WTC11 (cell line): Measurements from ENCODE around the gene AHRR. TPM values are rescaled to one million over a fixed set of nuclear protein-coding genes. Genes with fewer than 3 reads are reported as not detected.

Experiments
- ATAC-seq: fragments of 200-7000 bp; cut with Tn5 transposase; 2 replicates; pipeline ENCODE4 v1.10.0; 2021; ENCODE audit warnings: mild to moderate bottlenecking, moderate library complexity
- CTCF ChIA-PET: fragments of 300-600 bp; sonication (Branson Sonifier 250); formaldehyde crosslinking; loops from one replicate; lab custom pipeline; 2021; ENCODE audit warnings: antibody characterized with exemption; lab: Charles Lee
- POLR2A ChIA-PET: fragments of 350-600 bp; sonication (Branson Sonifier 250); formaldehyde crosslinking; loops from one replicate; lab custom pipeline; 2021; ENCODE audit warnings: antibody characterized with exemption; lab: Charles Lee
- DNase-seq: peaks from one replicate; pipeline ENCODE4 v3.0.0; 2021; ENCODE audit warnings: low spot score
- H3K27ac Mint-ChIP-seq: 2 replicates; pipeline ENCODE4 v1.8.0; 2021; ENCODE audit warnings: mixed read lengths
- H3K27me3 Mint-ChIP-seq: 2 replicates; pipeline ENCODE4 v1.8.0; 2021; ENCODE audit warnings: low read depth, mild to moderate bottlenecking, moderate library complexity, mixed read lengths
- H3K36me3 Mint-ChIP-seq: 2 replicates; pipeline ENCODE4 v1.8.0; 2021; ENCODE audit warnings: mixed read lengths
- H3K4me1 Mint-ChIP-seq: 2 replicates; pipeline ENCODE4 v1.8.0; 2022; ENCODE audit warnings: mixed read lengths
- H3K4me3 Mint-ChIP-seq: 2 replicates; pipeline ENCODE4 v1.8.0; 2021; ENCODE audit warnings: mild to moderate bottlenecking, moderate library complexity, mixed read lengths
- H3K9me3 Mint-ChIP-seq: 2 replicates; pipeline ENCODE4 v1.8.0; 2021; ENCODE audit warnings: mixed read lengths
- CREB1 ChIP-seq: sonication (generic); formaldehyde crosslinking; IDR thresholded peaks from 2 replicates; pipeline ENCODE4 v1.8.0; 2023; ENCODE audit warnings: mild to moderate bottlenecking, missing genetic modification reagents
- FOXJ3 ChIP-seq: sonication (generic); formaldehyde crosslinking; IDR thresholded peaks from 2 replicates; pipeline ENCODE4 v1.9.0; 2021; ENCODE audit warnings: missing genetic modification reagents, mild to moderate bottlenecking, borderline replicate concordance
- FOXP1 ChIP-seq: sonication (generic); formaldehyde crosslinking; IDR thresholded peaks from 2 replicates; pipeline ENCODE4 v1.8.0; 2022; ENCODE audit warnings: missing genetic modification reagents, mild to moderate bottlenecking, moderate library complexity, borderline replicate concordance
- GTF2I ChIP-seq: fragments of 250-450 bp; sonication (Bioruptor Pico); conservative IDR thresholded peaks from 2 replicates; pipeline ENCODE4 v1.4.0; 2021; ENCODE audit warnings: mild to moderate bottlenecking
- JUN ChIP-seq: sonication (generic); formaldehyde crosslinking; IDR thresholded peaks from 2 replicates; pipeline ENCODE4 v1.8.0; 2023; ENCODE audit warnings: mild to moderate bottlenecking, missing genetic modification reagents
- NR1H2 ChIP-seq: sonication (generic); formaldehyde crosslinking; IDR thresholded peaks from 2 replicates; pipeline ENCODE4 v1.9.0; 2021; ENCODE audit warnings: mild to moderate bottlenecking, moderate library complexity, missing genetic modification reagents
- TCF7 ChIP-seq: sonication (generic); formaldehyde crosslinking; IDR thresholded peaks from 2 replicates; pipeline ENCODE4 v1.8.0; 2022; ENCODE audit warnings: mild to moderate bottlenecking, low read depth, missing genetic modification reagents, moderate library complexity
- TEAD1 ChIP-seq: sonication (generic); formaldehyde crosslinking; IDR thresholded peaks from 2 replicates; pipeline ENCODE4 v1.8.0; 2022; ENCODE audit warnings: mild to moderate bottlenecking, missing genetic modification reagents
- ZNF219 ChIP-seq: sonication (generic); formaldehyde crosslinking; IDR thresholded peaks from 2 replicates; pipeline ENCODE4 v1.8.0; 2023; ENCODE audit warnings: missing genetic modification reagents, mild to moderate bottlenecking, borderline replicate concordance
- ZNF281 ChIP-seq: sonication (generic); formaldehyde crosslinking; IDR thresholded peaks from 2 replicates; pipeline ENCODE4 v1.8.0; 2023; ENCODE audit warnings: mild to moderate bottlenecking, missing genetic modification reagents
- ZNF416 ChIP-seq: fragments of 250-450 bp; sonication (Bioruptor Pico); IDR thresholded peaks from 2 replicates; pipeline ENCODE4 v1.9.0; 2021; ENCODE audit warnings: mild to moderate bottlenecking, inconsistent platforms
- ZNF425 ChIP-seq: fragments of 250-450 bp; sonication (Bioruptor Pico); conservative IDR thresholded peaks from 2 replicates; pipeline ENCODE4 v1.9.0; 2021; ENCODE audit warnings: mild to moderate bottlenecking
- ZSCAN18 ChIP-seq: fragments of 250-450 bp; sonication (Bioruptor Pico); IDR thresholded peaks from 2 replicates; pipeline ENCODE4 v2.1.2; 2022; ENCODE audit warnings: mild to moderate bottlenecking, moderate library complexity
- total RNA-seq: library from RNA; stranded (reverse); gene quantifications from 3 replicates; pipeline ENCODE4 v1.2.3, GENCODE V29; 2021
- TF ChIP-seq, protein P1 (sequence below): sonication (generic); formaldehyde crosslinking; IDR thresholded peaks from 2 replicates; pipeline ENCODE4 v1.8.1; 2023; ENCODE audit warnings: mild to moderate bottlenecking, missing genetic modification reagents, borderline replicate concordance
- TF ChIP-seq, protein P2 (sequence below): sonication (generic); formaldehyde crosslinking; IDR thresholded peaks from 2 replicates; pipeline ENCODE4 v1.8.0; 2022; ENCODE audit warnings: mild to moderate bottlenecking, missing genetic modification reagents
- TF ChIP-seq, protein P3 (sequence below): sonication (generic); formaldehyde crosslinking; IDR thresholded peaks from 2 replicates; pipeline ENCODE4 v1.8.1; 2023; ENCODE audit warnings: mild to moderate bottlenecking, missing genetic modification reagents
- TF ChIP-seq, protein P4 (sequence below): fragments of 250-450 bp; sonication (Bioruptor Pico); IDR thresholded peaks from 2 replicates; pipeline ENCODE4 v1.9.0; 2021; ENCODE audit warnings: mild to moderate bottlenecking

Gene AHRR
- total RNA-seq, 1 experiment from 2014 or later, result 4.5 TPM

- H3K27ac Mint-ChIP-seq, result peak overlapping the region; percentile 26; the same call in 1 of the 2 replicates
- ChIA-PET CTCF (interaction anchor here (0.9 to 3.9 kb wide), 6 partner anchors 15 to 83 kb away, joined by 3 to 15 read pairs (median 6); no protein-coding TSS in a partner anchor), POLR2A (interaction anchor here (0.8 kb wide), 1 partner anchor 182 kb away, joined by 3 read pairs; the partner anchor contains the start of genes CCDC127 and SDHA)
- H3K4me3 Mint-ChIP-seq, result peak overlapping the region; percentile 44
- no peaks in the 10 kb centered on the region for H3K36me3 Mint-ChIP-seq
- DNase-seq (peak; percentile 89), ATAC-seq (peak; percentile 75)
- peaks cover 19% of the 10 kb centered on the region for H3K27me3 Mint-ChIP-seq
- peaks cover 12% of the 10 kb centered on the region for H3K4me1 Mint-ChIP-seq
- H3K9me3 Mint-ChIP-seq, result no peaks in the 10 kb centered on the region
- TF ChIP-seq ZNF416, result no peak
- no peak for TF ChIP-seq ZNF425
- TF ChIP-seq FOXJ3 (CRISPR knock-in tag), result no peak
- TF ChIP-seq GTF2I (CRISPR knock-in tag), result no peak
- TF ChIP-seq, protein P1, sequence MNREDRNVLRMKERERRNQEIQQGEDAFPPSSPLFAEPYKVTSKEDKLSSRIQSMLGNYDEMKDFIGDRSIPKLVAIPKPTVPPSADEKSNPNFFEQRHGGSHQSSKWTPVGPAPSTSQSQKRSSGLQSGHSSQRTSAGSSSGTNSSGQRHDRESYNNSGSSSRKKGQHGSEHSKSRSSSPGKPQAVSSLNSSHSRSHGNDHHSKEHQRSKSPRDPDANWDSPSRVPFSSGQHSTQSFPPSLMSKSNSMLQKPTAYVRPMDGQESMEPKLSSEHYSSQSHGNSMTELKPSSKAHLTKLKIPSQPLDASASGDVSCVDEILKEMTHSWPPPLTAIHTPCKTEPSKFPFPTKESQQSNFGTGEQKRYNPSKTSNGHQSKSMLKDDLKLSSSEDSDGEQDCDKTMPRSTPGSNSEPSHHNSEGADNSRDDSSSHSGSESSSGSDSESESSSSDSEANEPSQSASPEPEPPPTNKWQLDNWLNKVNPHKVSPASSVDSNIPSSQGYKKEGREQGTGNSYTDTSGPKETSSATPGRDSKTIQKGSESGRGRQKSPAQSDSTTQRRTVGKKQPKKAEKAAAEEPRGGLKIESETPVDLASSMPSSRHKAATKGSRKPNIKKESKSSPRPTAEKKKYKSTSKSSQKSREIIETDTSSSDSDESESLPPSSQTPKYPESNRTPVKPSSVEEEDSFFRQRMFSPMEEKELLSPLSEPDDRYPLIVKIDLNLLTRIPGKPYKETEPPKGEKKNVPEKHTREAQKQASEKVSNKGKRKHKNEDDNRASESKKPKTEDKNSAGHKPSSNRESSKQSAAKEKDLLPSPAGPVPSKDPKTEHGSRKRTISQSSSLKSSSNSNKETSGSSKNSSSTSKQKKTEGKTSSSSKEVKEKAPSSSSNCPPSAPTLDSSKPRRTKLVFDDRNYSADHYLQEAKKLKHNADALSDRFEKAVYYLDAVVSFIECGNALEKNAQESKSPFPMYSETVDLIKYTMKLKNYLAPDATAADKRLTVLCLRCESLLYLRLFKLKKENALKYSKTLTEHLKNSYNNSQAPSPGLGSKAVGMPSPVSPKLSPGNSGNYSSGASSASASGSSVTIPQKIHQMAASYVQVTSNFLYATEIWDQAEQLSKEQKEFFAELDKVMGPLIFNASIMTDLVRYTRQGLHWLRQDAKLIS (CRISPR knock-in tag), result no peak
- TF ChIP-seq, protein P2, sequence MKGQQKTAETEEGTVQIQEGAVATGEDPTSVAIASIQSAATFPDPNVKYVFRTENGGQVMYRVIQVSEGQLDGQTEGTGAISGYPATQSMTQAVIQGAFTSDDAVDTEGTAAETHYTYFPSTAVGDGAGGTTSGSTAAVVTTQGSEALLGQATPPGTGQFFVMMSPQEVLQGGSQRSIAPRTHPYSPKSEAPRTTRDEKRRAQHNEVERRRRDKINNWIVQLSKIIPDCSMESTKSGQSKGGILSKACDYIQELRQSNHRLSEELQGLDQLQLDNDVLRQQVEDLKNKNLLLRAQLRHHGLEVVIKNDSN (CRISPR knock-in tag), result no peak
- TF ChIP-seq JUN (CRISPR knock-in tag), result no peak
- TF ChIP-seq TCF7 (CRISPR knock-in tag), result no peak
- TF ChIP-seq FOXP1 (CRISPR knock-in tag), result peak; percentile 31; the same call in 1 of the 2 replicates
- TF ChIP-seq, protein P3, sequence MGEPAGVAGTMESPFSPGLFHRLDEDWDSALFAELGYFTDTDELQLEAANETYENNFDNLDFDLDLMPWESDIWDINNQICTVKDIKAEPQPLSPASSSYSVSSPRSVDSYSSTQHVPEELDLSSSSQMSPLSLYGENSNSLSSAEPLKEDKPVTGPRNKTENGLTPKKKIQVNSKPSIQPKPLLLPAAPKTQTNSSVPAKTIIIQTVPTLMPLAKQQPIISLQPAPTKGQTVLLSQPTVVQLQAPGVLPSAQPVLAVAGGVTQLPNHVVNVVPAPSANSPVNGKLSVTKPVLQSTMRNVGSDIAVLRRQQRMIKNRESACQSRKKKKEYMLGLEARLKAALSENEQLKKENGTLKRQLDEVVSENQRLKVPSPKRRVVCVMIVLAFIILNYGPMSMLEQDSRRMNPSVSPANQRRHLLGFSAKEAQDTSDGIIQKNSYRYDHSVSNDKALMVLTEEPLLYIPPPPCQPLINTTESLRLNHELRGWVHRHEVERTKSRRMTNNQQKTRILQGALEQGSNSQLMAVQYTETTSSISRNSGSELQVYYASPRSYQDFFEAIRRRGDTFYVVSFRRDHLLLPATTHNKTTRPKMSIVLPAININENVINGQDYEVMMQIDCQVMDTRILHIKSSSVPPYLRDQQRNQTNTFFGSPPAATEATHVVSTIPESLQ (CRISPR knock-in tag), result no peak
- TF ChIP-seq, protein P4, sequence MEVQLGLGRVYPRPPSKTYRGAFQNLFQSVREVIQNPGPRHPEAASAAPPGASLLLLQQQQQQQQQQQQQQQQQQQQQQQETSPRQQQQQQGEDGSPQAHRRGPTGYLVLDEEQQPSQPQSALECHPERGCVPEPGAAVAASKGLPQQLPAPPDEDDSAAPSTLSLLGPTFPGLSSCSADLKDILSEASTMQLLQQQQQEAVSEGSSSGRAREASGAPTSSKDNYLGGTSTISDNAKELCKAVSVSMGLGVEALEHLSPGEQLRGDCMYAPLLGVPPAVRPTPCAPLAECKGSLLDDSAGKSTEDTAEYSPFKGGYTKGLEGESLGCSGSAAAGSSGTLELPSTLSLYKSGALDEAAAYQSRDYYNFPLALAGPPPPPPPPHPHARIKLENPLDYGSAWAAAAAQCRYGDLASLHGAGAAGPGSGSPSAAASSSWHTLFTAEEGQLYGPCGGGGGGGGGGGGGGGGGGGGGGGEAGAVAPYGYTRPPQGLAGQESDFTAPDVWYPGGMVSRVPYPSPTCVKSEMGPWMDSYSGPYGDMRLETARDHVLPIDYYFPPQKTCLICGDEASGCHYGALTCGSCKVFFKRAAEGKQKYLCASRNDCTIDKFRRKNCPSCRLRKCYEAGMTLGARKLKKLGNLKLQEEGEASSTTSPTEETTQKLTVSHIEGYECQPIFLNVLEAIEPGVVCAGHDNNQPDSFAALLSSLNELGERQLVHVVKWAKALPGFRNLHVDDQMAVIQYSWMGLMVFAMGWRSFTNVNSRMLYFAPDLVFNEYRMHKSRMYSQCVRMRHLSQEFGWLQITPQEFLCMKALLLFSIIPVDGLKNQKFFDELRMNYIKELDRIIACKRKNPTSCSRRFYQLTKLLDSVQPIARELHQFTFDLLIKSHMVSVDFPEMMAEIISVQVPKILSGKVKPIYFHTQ (CRISPR knock-in tag), result no peak
- no peak for TF ChIP-seq ZNF281 (CRISPR knock-in tag)
- TF ChIP-seq ZNF219 (CRISPR knock-in tag), result no peak
- TF ChIP-seq CREB1 (CRISPR knock-in tag), result no peak
- no peak for TF ChIP-seq NR1H2 (CRISPR knock-in tag)
- TF ChIP-seq ZSCAN18 (CRISPR knock-in tag), result no peak
- peak; percentile 51; the same call in 1 of the 2 replicates for TF ChIP-seq TEAD1 (CRISPR knock-in tag)
These were observed 78.1 kb downstream of the AHRR start for GRCh38 chr5:399296-400281.
